A549 (cell line): Measurements from ENCODE around the gene SOX15.

Source experiments
- CBX8 ChIP-seq: fragments of 200-600 bp; sonication (generic); IDR thresholded peaks from 2 replicates; pipeline ENCODE4 v1.6.1; 2016
- CHD4 ChIP-seq: fragments of 200-600 bp; sonication (generic); IDR thresholded peaks from 2 replicates; pipeline ENCODE4 v1.6.1; 2016; ENCODE audit warnings: antibody characterized with exemption, mild to moderate bottlenecking, borderline replicate concordance
- FOSL2 ChIP-seq, 2 experiments: fragments of 450-650 bp in 1 of 2; fragments of >200 bp in 1 of 2; sonication (Bioruptor Twin) in 1 of 2; formaldehyde crosslinking; IDR thresholded peaks; 2 replicates each; pipeline versions ENCODE4 v1.5.0 to v1.6.1; 2016 to 2020; ENCODE audit warnings: mild to moderate bottlenecking in 1 of 2, moderate library complexity in 1 of 2
- POLR2A ChIP-seq: IDR thresholded peaks from 2 replicates; pipeline ENCODE4 v1.6.1; 2012; ENCODE audit warnings: mild to moderate bottlenecking, low read length
- RAD21 ChIP-seq, 2 experiments: fragments of >200 bp in 1 of 2; sonication (Bioruptor Twin) in 1 of 2; formaldehyde crosslinking in 1 of 2; IDR thresholded peaks in 1 of 2; conservative IDR thresholded peaks in 1 of 2; 2 replicates in 1 of 2; 3 replicates in 1 of 2; pipeline ENCODE4 v1.6.1; 2012 to 2018; ENCODE audit warnings: inconsistent platforms in 1 of 2
- RFX5 ChIP-seq: fragments of 450-650 bp; IDR thresholded peaks from 2 replicates; pipeline ENCODE4 v1.7.1; 2014; ENCODE audit warnings: antibody characterized with exemption, mild to moderate bottlenecking, moderate library complexity
- RNF2 ChIP-seq: fragments of 200-600 bp; sonication (generic); IDR thresholded peaks from 2 replicates; pipeline ENCODE4 v1.6.1; 2016; ENCODE audit warnings: low read depth, mild to moderate bottlenecking, antibody characterized with exemption, moderate library complexity, borderline replicate concordance
- SREBF2 ChIP-seq: fragments of 450-650 bp; IDR thresholded peaks from 2 replicates; pipeline ENCODE4 v1.6.1; 2014; ENCODE audit warnings: mild to moderate bottlenecking, moderate library complexity
- TF ChIP-seq, protein P1 (sequence below): fragments of >200 bp; sonication (Bioruptor Twin); formaldehyde crosslinking; IDR thresholded peaks from 3 replicates; pipeline ENCODE4 v1.5.1; 2016
- TF ChIP-seq, protein P2 (sequence below): fragments of 200-600 bp; sonication (generic); IDR thresholded peaks from 2 replicates; pipeline ENCODE4 v1.6.1; 2016; ENCODE audit warnings: antibody characterized with exemption, mild to moderate bottlenecking, moderate library complexity

DNA sequence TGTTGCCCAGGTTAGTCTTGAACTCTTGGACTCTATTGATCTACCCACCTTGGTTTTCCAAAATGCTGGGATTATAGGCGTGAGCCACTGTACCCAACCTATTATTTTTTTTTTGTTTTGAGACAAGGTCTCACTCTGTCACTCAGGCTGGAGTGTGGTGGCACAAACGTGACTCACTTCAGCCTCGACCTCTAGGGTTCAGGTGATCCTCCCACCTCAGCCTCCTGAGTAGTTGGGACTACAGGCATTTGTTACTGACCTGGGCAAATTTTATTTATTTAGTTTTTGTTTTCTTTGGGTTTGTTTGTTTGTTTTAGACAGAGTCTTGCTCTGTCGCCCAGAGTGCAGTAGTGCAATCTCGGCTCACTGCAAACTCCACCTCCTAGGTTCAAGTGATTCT is 33.8 kb upstream of the SOX15 start:
- TF ChIP-seq POLR2A (no peak), CHD4 (no peak), CBX8 (no peak), RAD21 (conservative IDR thresholded peaks at IDR 0.05 in 1 of 2, IDR thresholded peaks at IDR 0.05 in 1 of 2) (no peak), SREBF2 (no peak), FOSL2 (IDR thresholded peaks at IDR 0.05) (no peak), FOSL2 (CRISPR knock-in tag; IDR thresholded peaks at IDR 0.05) (no peak), RFX5 (no peak), RNF2 (no peak)
- TF ChIP-seq, protein P1, sequence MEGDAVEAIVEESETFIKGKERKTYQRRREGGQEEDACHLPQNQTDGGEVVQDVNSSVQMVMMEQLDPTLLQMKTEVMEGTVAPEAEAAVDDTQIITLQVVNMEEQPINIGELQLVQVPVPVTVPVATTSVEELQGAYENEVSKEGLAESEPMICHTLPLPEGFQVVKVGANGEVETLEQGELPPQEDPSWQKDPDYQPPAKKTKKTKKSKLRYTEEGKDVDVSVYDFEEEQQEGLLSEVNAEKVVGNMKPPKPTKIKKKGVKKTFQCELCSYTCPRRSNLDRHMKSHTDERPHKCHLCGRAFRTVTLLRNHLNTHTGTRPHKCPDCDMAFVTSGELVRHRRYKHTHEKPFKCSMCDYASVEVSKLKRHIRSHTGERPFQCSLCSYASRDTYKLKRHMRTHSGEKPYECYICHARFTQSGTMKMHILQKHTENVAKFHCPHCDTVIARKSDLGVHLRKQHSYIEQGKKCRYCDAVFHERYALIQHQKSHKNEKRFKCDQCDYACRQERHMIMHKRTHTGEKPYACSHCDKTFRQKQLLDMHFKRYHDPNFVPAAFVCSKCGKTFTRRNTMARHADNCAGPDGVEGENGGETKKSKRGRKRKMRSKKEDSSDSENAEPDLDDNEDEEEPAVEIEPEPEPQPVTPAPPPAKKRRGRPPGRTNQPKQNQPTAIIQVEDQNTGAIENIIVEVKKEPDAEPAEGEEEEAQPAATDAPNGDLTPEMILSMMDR, result no peak
- TF ChIP-seq, protein P2, sequence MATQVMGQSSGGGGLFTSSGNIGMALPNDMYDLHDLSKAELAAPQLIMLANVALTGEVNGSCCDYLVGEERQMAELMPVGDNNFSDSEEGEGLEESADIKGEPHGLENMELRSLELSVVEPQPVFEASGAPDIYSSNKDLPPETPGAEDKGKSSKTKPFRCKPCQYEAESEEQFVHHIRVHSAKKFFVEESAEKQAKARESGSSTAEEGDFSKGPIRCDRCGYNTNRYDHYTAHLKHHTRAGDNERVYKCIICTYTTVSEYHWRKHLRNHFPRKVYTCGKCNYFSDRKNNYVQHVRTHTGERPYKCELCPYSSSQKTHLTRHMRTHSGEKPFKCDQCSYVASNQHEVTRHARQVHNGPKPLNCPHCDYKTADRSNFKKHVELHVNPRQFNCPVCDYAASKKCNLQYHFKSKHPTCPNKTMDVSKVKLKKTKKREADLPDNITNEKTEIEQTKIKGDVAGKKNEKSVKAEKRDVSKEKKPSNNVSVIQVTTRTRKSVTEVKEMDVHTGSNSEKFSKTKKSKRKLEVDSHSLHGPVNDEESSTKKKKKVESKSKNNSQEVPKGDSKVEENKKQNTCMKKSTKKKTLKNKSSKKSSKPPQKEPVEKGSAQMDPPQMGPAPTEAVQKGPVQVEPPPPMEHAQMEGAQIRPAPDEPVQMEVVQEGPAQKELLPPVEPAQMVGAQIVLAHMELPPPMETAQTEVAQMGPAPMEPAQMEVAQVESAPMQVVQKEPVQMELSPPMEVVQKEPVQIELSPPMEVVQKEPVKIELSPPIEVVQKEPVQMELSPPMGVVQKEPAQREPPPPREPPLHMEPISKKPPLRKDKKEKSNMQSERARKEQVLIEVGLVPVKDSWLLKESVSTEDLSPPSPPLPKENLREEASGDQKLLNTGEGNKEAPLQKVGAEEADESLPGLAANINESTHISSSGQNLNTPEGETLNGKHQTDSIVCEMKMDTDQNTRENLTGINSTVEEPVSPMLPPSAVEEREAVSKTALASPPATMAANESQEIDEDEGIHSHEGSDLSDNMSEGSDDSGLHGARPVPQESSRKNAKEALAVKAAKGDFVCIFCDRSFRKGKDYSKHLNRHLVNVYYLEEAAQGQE, result no peak
